Hepatic stellate cell (primary cell): ENCODE measurements around the gene LAMC2.
"Not testable (repeated sequence)": the region's sequence is repeated elsewhere in the genome, so short reads cannot be mapped to it uniquely, and the experiment has no call there.

Source experiments
- DNase-seq: peaks from one replicate; pipeline ENCODE4 v3.0.0; 2011; ENCODE audit warnings: low spot score

The LAMC2 gene

DNA sequence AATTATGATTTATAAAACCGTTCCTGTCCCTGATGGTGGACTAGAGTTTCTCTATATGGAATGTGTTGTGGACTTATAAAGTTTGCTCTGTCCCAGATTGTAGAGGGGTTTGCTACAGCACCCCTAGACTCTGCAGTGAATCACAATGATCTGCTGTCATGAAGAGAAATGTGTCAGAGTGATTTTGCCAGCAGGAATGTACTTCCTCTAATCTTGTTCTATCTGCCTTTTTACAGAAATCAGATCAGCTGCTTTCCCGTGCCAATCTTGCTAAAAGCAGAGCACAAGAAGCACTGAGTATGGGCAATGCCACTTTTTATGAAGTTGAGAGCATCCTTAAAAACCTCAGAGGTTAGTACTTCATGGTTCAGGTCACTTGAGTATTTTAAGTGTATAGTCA, 52.0 kb downstream of the LAMC2 start:
- DNase-seq = peak; percentile 43

- DNase-seq = no peak
These were observed 53.2 kb downstream of the LAMC2 start for GRCh38 chr1:183239220-183239742.

DNA sequence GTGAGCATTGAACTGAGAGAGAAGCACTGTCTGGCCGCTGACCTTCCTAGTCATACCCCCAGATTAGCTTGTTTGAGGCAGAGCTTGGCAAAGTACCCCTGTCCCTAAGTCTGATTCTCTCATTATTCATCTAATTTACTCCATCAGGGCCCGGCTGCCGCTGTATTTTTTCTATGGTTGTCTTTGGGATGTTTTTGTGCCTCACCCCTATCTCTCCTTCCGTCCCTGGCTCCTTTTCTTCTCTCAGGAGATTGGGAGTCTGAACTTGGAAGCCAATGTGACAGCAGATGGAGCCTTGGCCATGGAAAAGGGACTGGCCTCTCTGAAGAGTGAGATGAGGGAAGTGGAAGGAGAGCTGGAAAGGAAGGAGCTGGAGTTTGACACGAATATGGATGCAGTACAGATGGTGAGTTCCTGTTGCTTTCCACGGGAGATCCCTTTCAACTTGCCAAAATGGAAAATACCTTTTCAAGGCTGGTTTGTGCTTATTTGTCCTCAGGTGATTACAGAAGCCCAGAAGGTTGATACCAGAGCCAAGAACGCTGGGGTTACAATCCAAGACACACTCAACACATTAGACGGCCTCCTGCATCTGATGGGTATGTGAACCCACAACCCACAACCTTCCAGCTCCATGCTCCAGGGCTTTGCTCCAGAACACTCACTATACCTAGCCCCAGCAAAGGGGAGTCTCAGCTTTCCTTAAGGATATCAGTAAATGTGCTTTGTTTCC, 53.9 kb downstream of the LAMC2 start:
- no peak for DNase-seq

DNA sequence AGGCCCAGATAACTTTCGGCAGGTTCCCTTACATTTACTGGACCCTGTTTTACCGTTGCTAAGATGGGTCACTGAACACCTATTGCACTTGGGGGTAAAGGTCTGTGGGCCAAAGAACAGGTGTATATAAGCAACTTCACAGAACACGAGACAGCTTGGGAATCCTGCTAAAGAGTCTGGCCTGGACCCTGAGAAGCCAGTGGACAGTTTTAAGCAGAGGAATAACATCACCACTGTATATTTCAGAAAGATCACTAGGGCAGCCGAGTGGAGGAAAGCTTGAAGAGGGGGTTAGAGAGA, 54.4 kb downstream of the LAMC2 start:
- DNase-seq = no peak

DNA sequence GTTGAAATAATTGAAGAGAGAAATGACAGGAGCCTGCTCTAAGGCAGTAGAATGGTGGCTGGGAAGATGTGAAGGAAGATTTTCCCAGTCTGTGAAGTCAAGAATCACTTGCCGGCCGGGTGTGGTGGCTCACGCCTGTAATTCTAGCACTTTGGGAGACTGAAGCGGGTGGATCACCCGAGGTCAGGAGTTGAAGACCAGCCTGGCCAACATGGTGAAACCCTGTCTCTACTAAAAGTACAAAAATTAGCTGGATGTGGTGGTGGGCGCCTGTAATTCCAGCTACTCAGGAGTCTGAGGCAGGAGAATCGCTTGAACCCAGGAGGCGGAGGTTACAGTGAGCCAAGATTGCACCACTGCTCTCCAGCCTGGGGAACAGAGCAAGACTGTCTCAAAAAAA, 54.8 kb downstream of the LAMC2 start:
- not testable (repeated sequence) for DNase-seq

DNA sequence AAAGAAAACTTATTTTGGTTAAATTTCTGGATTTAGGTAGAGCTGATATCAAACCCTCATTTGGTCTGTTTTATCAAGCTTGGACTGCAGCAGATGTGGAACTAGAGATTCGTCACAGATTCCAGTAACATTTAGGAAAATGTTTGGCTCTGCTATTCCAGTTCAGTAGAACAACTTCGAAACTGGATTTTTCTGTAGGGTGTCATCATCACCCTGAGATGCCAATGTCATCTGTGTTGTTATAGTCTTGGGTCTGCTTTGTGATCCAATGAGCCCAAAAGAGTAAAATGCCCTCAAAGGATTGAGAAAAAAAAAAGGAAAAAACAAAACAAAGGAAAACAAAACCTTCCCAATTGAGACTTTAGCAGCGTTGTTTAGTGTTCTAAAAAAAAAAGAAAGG, 55.4 kb downstream of the LAMC2 start:
- DNase-seq = no peak

DNA sequence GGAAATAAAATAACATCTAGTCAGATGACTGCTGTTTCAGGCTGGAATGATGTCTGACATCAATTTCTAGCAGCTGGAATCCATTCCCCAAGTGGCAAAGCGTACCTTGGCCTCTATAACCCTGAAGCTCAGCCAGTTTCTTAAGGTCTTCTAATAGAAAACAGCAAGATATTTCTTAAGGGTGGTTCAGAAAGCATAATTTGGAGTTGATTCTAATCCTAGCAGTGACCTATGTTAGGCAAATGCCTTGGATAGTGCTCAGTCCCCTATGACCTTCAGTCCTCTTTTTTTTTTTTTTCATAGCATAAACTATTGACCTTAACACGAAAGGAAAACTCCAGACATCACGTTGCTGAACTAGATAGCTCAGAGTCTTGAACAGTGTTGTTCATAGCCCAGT, 56.5 kb downstream of the LAMC2 start:
- no peak for DNase-seq

GRCh38 chr1:183243161-183244050, 57.3 kb downstream of the LAMC2 start:
- no peak for DNase-seq

GRCh38 chr1:183244466-183244865, 58.4 kb downstream of the LAMC2 start:
- peak; percentile 44 for DNase-seq

- no peak for DNase-seq
These were observed 59.3 kb downstream of the LAMC2 start for GRCh38 chr1:183245357-183245756.

DNA sequence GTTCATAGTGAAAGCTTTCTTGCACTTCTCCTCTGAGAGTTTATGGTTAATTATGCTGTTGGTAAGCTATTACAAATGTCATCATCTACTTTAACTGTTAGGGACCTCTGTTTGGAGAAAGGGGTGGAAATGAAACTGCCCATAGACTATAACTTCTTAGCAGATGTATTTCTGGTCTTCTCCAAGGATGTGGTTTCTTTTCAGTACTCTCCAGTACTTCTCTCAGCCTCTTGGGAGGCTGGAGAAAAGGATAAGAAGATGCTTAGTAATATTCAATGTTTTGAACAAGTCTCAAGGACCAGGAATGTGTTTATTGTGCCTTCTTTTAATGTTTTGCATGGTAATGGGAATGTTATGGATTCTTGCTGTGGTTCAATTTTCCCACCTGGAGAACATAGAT, 60.4 kb downstream of the LAMC2 start:
- no peak for DNase-seq

DNA sequence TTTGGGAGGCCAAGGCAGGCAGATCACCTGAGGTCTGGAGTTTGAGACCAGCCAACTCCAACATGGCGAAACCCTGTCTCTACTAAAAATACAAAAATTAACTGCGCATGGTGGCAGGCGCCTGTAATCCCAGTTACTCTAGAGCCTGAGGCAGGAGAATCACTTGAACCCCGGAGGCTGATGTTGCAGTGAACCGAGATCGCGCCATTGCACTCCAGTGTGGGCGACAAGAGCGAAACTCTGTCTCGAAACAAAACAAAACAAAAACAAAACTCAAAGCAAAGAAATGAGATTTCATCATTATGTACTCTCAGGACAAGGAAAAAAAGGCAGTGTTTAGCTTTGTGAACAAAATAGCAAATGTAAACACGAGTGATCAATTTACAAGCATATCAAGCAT, 61.0 kb downstream of the LAMC2 start:
- DNase-seq = no peak

DNA sequence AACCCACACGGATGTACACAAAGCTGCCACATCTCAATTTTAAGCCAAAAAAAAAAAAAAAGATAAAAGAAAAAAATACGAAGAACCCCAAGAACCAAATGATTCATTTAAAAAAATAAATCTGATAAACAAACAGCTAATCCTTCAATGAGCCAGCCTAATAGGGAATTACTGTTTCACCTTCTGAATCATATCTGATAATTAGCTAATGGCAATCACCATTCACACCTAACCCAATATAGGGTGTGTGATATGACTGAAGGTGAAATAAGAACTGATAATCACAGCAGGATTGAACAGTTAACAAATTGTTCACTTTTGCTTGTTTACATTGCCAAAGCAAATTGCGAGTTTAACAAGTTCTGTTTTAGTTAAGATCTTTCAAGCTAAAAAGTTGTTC, 61.4 kb downstream of the LAMC2 start:
- DNase-seq = no peak

DNA sequence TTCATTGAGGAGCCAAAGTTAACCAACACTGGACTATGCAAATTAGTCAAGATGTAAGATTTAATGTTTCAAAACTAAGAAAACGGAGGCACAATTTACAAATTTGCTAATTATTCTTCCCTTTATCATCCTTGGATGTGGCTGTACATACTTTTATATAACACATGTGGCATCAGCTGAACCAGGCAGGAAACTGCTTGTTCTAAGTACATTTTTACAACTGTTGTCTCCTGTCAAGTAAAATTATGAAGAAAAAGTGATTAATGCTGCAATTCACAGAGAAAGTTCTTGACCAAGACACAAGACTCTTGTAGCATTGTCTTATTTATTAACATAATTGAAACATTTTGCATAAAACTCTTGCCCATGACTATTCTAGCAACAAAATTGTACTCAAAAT, 61.9 kb downstream of the LAMC2 start:
- DNase-seq = no peak

DNA sequence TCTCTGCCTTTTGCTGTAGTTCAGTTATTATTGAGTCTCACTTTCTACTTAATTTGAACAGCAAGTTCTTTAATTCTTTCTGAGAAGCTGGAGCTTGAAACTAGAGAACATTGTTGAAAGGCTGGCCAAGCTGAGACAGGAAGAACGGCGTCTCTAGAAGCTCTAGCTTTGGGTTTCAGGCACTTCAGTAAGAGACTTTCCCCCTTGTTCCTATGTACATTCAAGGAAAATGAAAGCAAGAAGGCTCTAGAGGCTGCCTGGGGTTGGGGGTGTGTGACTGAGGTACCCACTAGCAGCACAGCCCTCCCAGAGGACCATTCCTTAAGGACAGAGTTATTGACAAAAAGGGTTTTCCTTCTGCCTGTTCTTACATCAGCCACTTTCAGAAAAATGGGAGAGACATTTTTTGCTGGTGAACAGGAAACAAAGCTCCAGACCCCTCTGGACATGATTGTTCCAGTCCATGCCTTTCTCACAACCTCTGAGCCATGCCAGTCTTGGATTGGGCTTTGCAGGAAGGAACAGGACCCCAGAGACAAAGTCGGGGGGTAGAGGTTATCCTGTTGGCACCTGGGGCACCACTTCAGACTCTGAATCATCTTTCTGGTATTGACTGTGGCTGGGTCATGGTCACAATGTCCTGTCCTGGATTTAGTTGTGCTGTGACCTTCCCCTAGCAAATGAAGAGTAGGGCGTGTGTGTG, 63.1 kb downstream of the LAMC2 start:
- no peak for DNase-seq

- no peak for DNase-seq
These were observed 63.9 kb downstream of the LAMC2 start for GRCh38 chr1:183249941-183250452.

GRCh38 chr1:183251101-183251958, 65.3 kb downstream of the LAMC2 start:
- no peak for DNase-seq

GRCh38 chr1:183251959-183252450, 65.9 kb downstream of the LAMC2 start:
- no peak for DNase-seq

- no peak for DNase-seq
These were observed 69.0 kb downstream of the LAMC2 start for GRCh38 chr1:183255073-183255472.

DNA sequence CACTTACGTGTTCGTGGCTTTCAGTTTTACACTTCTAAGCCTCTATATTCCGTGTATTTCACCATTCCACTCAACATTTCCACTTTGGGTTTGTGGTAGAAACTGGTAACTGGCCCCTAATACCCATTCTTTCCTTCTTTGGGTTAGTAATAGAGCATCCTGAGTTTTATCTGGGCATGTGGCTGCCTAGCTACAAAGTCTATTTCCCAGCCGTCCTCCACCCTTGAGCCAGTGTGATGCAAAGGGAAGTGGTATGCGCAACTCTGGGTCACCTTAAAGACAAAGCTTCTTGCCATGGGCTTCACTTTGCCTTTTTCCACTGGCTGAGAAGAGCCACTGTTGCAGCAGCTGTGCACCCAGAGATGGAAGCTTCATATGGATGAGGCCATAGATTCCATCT, 73.9 kb downstream of the LAMC2 start:
- no peak for DNase-seq

GRCh38 chr1:183262628-183263200, 76.7 kb downstream of the LAMC2 start:
- DNase-seq = no peak
